Spinal cord (tissue), 10 donors: ENCODE measurements around the gene PSMD13. TPM values are rescaled to one million over a fixed set of nuclear protein-coding genes. Genes with fewer than 3 reads are reported as not detected.

Experiments used
- DNase-seq, 6 donors: peaks; one replicate each; pipeline versions ENCODE4 v3.0.0 to v3.0.0-alpha.2; 2013 to 2015; ENCODE audit warnings: low spot score in 6 of 6, low read depth in 4 of 6
- H3K27ac ChIP-seq: one replicate; pipeline ENCODE4 v1.5.1; 2013; ENCODE audit warnings: low read depth, low read length, control low read depth
- H3K27me3 ChIP-seq: one replicate; pipeline ENCODE4 v1.6.1; 2013; ENCODE audit warnings: low read length; ENCODE audit not compliant: control insufficient read depth, insufficient read depth
- H3K36me3 ChIP-seq: one replicate; pipeline ENCODE4 v1.6.1; 2013; ENCODE audit warnings: low read length; ENCODE audit not compliant: control insufficient read depth, insufficient read depth
- H3K4me1 ChIP-seq: one replicate; pipeline ENCODE4 v1.6.1; 2013; ENCODE audit warnings: low read length; ENCODE audit not compliant: control insufficient read depth, insufficient read depth
- H3K4me3 ChIP-seq: one replicate; pipeline ENCODE4 v1.5.1; 2013; ENCODE audit warnings: low read depth, low read length, control low read depth
- H3K9me3 ChIP-seq: one replicate; pipeline ENCODE4 v1.6.1; 2013; ENCODE audit warnings: low read length; ENCODE audit not compliant: control insufficient read depth, insufficient read depth
- WGBS: methylation state at CpG from one replicate; pipeline ENCODE4 v1.1.5; 2013; ENCODE audit warnings: missing lambda C conversion rate; ENCODE audit not compliant: insufficient coverage; 5-methylcytosine and 5-hydroxymethylcytosine counted together
- polyA plus RNA-seq, 2 donors: library from polyadenylated mRNA; unstranded; fragments of 120-200 nt; gene quantifications; one replicate each; pipeline ENCODE4 v1.2.1, GENCODE V29; 2013; ENCODE audit not compliant: insufficient read length in 2 of 2
- total RNA-seq, 2 donors: library from RNA; depleted of rRNA in 1 of 2; stranded (reverse); fragments of 120-200 nt in 1 of 2; fragments of >200 nt in 1 of 2; gene quantifications; one replicate each; pipeline versions ENCODE4 v1.2.3 to v1.2.4, GENCODE V29; 2013 to 2014
- donor health status: healthy.

PSMD13 gene
- total and polyA plus RNA-seq, 4 donors, result 93.5 to 160 (median 114) TPM

DNA sequence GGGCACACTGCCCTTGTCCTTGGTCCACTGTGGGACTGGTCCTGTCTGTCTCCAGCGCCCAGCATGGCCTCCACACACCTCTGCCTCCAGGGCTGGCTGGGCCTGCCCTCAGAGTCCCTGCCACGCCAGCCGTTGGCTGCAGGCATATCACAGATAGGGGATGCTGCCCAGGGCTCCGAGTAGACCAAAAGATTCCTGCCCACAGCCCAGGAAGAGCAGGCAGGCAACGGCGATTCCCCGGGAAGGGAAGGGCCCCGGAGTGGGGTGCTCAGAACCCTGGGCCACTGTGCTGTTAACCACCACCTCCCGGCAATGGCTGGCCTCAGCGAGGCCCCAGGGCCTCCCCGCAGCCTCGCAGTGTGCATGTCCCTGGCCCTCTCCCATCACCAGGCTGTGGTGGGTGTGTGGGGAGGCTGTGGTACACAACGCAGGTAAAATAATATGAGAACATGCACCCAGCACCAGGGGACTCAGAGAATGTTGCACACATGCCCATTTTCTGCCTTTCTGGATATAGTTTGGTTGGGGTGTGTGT is 60.3 kb downstream of the PSMD13 start:
- H3K4me1 ChIP-seq, result peaks cover 8% of the 10 kb centered on the region
- WGBS, result 76% methylated on average over 11 of the region's 13 CpGs
- H3K27me3 ChIP-seq, result peaks cover 2% of the 10 kb centered on the region
- no peaks in the 10 kb centered on the region for H3K9me3 ChIP-seq
- no peak for DNase-seq
- H3K27ac ChIP-seq, result no peak overlapping the region
- H3K36me3 ChIP-seq, result peaks cover 8% of the 10 kb centered on the region
- no peak overlapping the region for H3K4me3 ChIP-seq

GRCh38 chr11:297586-298405 is 61.0 kb downstream of the PSMD13 start:
- Histone ChIP-seq H3K27ac (no peak overlapping the region), H3K27me3 (peaks cover 2% of the 10 kb centered on the region), H3K36me3 (peaks cover 5% of the 10 kb centered on the region), H3K4me3 (no peak overlapping the region), H3K9me3 (no peaks in the 10 kb centered on the region), H3K4me1 (peaks cover 8% of the 10 kb centered on the region)
- DNase-seq, result no peak
- 84% methylated on average over 23 of the region's 26 CpGs for WGBS

GRCh38 chr11:298406-299065 is 61.8 kb downstream of the PSMD13 start:
- H3K27me3 ChIP-seq, result peaks cover 2% of the 10 kb centered on the region
- 89% methylated on average over 14 of the region's 15 CpGs for WGBS
- H3K27ac ChIP-seq, result no peak overlapping the region
- no peak overlapping the region for H3K4me3 ChIP-seq
- peaks cover 8% of the 10 kb centered on the region for H3K4me1 ChIP-seq
- H3K36me3 ChIP-seq, result peaks cover 5% of the 10 kb centered on the region
- no peak for DNase-seq
- H3K9me3 ChIP-seq, result no peaks in the 10 kb centered on the region

- no peak within 1 kb of the TSS for H3K4me3 ChIP-seq
- H3K4me1 ChIP-seq, result peaks cover 8% of the 10 kb centered on the region
- no peak within 1 kb of the TSS for H3K27ac ChIP-seq
- peaks cover 2% of the 10 kb centered on the region for H3K27me3 ChIP-seq
- H3K9me3 ChIP-seq, result no peaks in the 10 kb centered on the region
- no peak for DNase-seq
- WGBS, result 91% methylated on average over 20 of the region's 40 CpGs
- H3K36me3 ChIP-seq, result peaks cover 5% of the 10 kb centered on the region
Observed at GRCh38 chr11:299081-299891, 62.5 kb downstream of the PSMD13 start, which contains the start of gene IFITM5. Gene IFITM5, minus strand, starts transcription at chr11:299526. Its CDS starts 36 bp downstream, at chr11:299490.

DNA sequence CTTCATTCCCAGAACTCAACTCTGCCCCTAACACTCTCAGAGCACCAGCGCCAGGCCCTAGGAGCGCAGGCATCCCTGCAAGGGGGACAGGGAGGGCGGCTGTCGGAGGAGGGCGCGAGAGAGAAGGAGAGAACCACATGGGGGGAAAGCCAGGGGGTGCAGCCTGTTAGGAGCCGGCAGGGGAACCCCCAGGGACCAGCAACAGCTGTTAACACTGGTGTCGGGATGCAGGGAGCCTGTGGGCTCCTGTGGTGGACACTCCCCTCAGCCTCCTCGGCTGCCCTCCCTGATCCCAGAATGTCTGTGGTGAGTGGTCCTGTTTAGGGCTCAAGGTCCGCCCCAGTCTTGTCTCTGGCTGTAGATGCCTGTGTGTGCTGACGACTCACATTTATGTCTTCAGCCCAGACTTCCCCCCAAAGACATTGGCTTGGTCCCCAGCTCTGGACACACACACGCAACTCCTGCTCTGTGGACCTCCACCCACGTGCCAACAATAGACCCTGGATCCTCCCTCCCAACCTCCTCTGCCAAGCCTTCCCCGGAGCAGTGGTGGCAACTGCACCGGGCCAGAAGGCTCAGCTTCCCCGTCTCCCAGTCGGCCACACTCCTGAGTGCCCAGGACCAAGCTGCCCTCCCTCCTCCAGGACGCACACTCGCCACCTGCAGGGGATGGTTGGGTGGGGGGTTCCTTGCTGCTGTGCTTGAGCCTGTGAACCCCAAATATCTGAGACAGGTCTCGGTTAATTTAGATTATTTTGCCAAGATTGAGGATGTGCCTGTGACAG is 63.4 kb downstream of the PSMD13 start:
- no peaks in the 10 kb centered on the region for H3K9me3 ChIP-seq
- no peak for DNase-seq
- peaks cover 2% of the 10 kb centered on the region for H3K27me3 ChIP-seq
- no peak overlapping the region for H3K4me3 ChIP-seq
- H3K36me3 ChIP-seq, result no peaks in the 10 kb centered on the region
- peaks cover 8% of the 10 kb centered on the region for H3K4me1 ChIP-seq
- WGBS, result 32% methylated on average over 15 of the region's 20 CpGs
- H3K27ac ChIP-seq, result no peak overlapping the region

Other genes starting within 250 kb of the PSMD13 start
- gene SCGB1C1, start 43.9 kb upstream of the PSMD13 start, total RNA-seq, result not detected
- gene SCGB1C1, start 43.9 kb upstream of the PSMD13 start, polyA plus RNA-seq, result not detected
- 10 to 100 TPM; 11.2 to 16.1 TPM for gene BET1L, start 29.6 kb upstream of the PSMD13 start, total RNA-seq
- gene BET1L, start 29.6 kb upstream of the PSMD13 start, polyA plus RNA-seq, result 10 to 100 TPM; 26.3 to 31.2 TPM
- gene RIC8A, start 29.3 kb upstream of the PSMD13 start, total RNA-seq, result 100 to 1,000 TPM in 1 of 2 donors, 10 to 100 TPM in 1; 93.1 to 118 TPM
- gene RIC8A, start 29.3 kb upstream of the PSMD13 start, polyA plus RNA-seq, result 100 to 1,000 TPM in 1 of 2 donors, 10 to 100 TPM in 1; 96.4 to 105 TPM
- gene SIRT3, start 634 bp upstream of the PSMD13 start, total RNA-seq, result 10 to 100 TPM; 15.3 to 24.1 TPM
- 10 to 100 TPM; 44.9 to 58.0 TPM for gene SIRT3, start 634 bp upstream of the PSMD13 start, polyA plus RNA-seq
- gene NLRP6, start 41.4 kb downstream of the PSMD13 start, total RNA-seq, result not detected
- not detected for gene NLRP6, start 41.4 kb downstream of the PSMD13 start, polyA plus RNA-seq
- gene PGGHG, start 52.1 kb downstream of the PSMD13 start, total RNA-seq, result 10 to 100 TPM in 1 of 2 donors, 1 to 10 TPM in 1; 3.9 to 15.9 TPM
- 1 to 10 TPM; 5.9 to 6.5 TPM for gene PGGHG, start 52.1 kb downstream of the PSMD13 start, polyA plus RNA-seq
- not detected for gene IFITM5, start 62.5 kb downstream of the PSMD13 start, total RNA-seq
- gene IFITM5, start 62.5 kb downstream of the PSMD13 start, polyA plus RNA-seq, result under 1 TPM in 1 of 2 donors, not detected in 1; 0.29 TPM
- gene IFITM2, start 70.8 kb downstream of the PSMD13 start, total RNA-seq, result 100 to 1,000 TPM in 1 of 2 donors, 10 to 100 TPM in 1; 26.3 to 132 TPM
- gene IFITM2, start 70.8 kb downstream of the PSMD13 start, polyA plus RNA-seq, result 10 to 100 TPM; 58.4 to 59.4 TPM
- 100 to 1,000 TPM in 1 of 2 donors, 10 to 100 TPM in 1; 23.1 to 125 TPM for gene IFITM1, start 77.1 kb downstream of the PSMD13 start, total RNA-seq
- 10 to 100 TPM; 18.0 to 29.2 TPM for gene IFITM1, start 77.1 kb downstream of the PSMD13 start, polyA plus RNA-seq
- gene IFITM3, start 83.9 kb downstream of the PSMD13 start, total RNA-seq, result 100 to 1,000 TPM in 1 of 2 donors, 10 to 100 TPM in 1; 26.2 to 217 TPM
- 100 to 1,000 TPM; 121 to 179 TPM for gene IFITM3, start 83.9 kb downstream of the PSMD13 start, polyA plus RNA-seq
- 10 to 100 TPM; 27.0 to 67.1 TPM for gene B4GALNT4, start 132.5 kb downstream of the PSMD13 start, total RNA-seq
- gene B4GALNT4, start 132.5 kb downstream of the PSMD13 start, polyA plus RNA-seq, result 100 to 1,000 TPM; 182 to 192 TPM
- under 1 TPM; 0.61 to 0.69 TPM for gene PKP3, start 157.2 kb downstream of the PSMD13 start, total RNA-seq
- gene PKP3, start 157.2 kb downstream of the PSMD13 start, polyA plus RNA-seq, result 1 to 10 TPM in 1 of 2 donors, under 1 TPM in 1; 0.77 to 1.3 TPM
- 10 to 100 TPM; 10.6 to 42.5 TPM for gene SIGIRR, start 178.0 kb downstream of the PSMD13 start, total RNA-seq
- 10 to 100 TPM; 41.2 to 56.4 TPM for gene SIGIRR, start 178.0 kb downstream of the PSMD13 start, polyA plus RNA-seq
- gene ANO9, start 205.0 kb downstream of the PSMD13 start, total RNA-seq, result under 1 TPM in 1 of 2 donors, not detected in 1; 0.22 TPM
- under 1 TPM; 0.10 to 0.53 TPM for gene ANO9, start 205.0 kb downstream of the PSMD13 start, polyA plus RNA-seq
- gene PTDSS2, start 213.3 kb downstream of the PSMD13 start, total RNA-seq, result 10 to 100 TPM; 17.9 to 30.7 TPM
- gene PTDSS2, start 213.3 kb downstream of the PSMD13 start, polyA plus RNA-seq, result 10 to 100 TPM; 49.6 to 62.7 TPM